DND-41 (cell line): Measurements from ENCODE around the gene DIRAS2.

ENCODE experiments used
- ATAC-seq: fragments of 200-7000 bp; cut with Tn5 transposase; 3 replicates; pipeline ENCODE4 v1.9.1; 2021; ENCODE audit warnings: low read depth; ENCODE audit not compliant: insufficient read depth
- DNase-seq: peaks from one replicate; pipeline ENCODE4 v3.0.0-alpha.2; 2020
- H2AFZ ChIP-seq: 2 replicates; pipeline ENCODE4 v1.6.0; 2012; ENCODE audit warnings: low read depth, low read length
- H3K27ac ChIP-seq: 2 replicates; pipeline ENCODE4 v1.5.1; 2012; ENCODE audit warnings: low read length, inconsistent platforms
- H3K27me3 ChIP-seq: fragments of 200-600 bp; sonication (generic); 2 replicates; pipeline ENCODE4 v1.6.0; 2012; ENCODE audit warnings: low read length, mild to moderate bottlenecking, inconsistent platforms; ENCODE audit not compliant: insufficient read depth, poor library complexity
- H3K36me3 ChIP-seq: 2 replicates; pipeline ENCODE4 v1.5.1; 2012; ENCODE audit warnings: low read length, inconsistent platforms; ENCODE audit not compliant: insufficient read depth
- H3K4me1 ChIP-seq: 2 replicates; pipeline ENCODE4 v1.5.1; 2012; ENCODE audit warnings: mild to moderate bottlenecking, low read length; ENCODE audit not compliant: insufficient read depth
- H3K4me2 ChIP-seq: 2 replicates; pipeline ENCODE4 v1.6.0; 2012; ENCODE audit warnings: mild to moderate bottlenecking, moderate library complexity, low read length, inconsistent platforms; ENCODE audit not compliant: insufficient read depth
- H3K4me3 ChIP-seq, 2 experiments: fragments of 200-600 bp in 1 of 2; shearing (Covaris generic) in 1 of 2; 2 replicates each; pipeline ENCODE4 v1.5.1; 2012 to 2016; ENCODE audit warnings: inconsistent platforms in 2 of 2, low read length in 2 of 2, mild to moderate bottlenecking in 2 of 2, low read depth in 1 of 2, moderate library complexity in 1 of 2
- H3K79me2 ChIP-seq: 2 replicates; pipeline ENCODE4 v1.6.0; 2012; ENCODE audit warnings: low read length, inconsistent platforms; ENCODE audit not compliant: insufficient read depth
- H3K9ac ChIP-seq: 2 replicates; pipeline ENCODE4 v1.6.0; 2012; ENCODE audit warnings: low read depth, mild to moderate bottlenecking, inconsistent platforms, low read length, moderate library complexity
- H3K9me3 ChIP-seq: 2 replicates; pipeline ENCODE4 v1.5.1; 2012; ENCODE audit warnings: low read length, moderate library complexity, mild to moderate bottlenecking, inconsistent platforms; ENCODE audit not compliant: insufficient read depth, severe bottlenecking
- H4K20me1 ChIP-seq: 2 replicates; pipeline ENCODE4 v1.6.0; 2012; ENCODE audit warnings: low read length; ENCODE audit not compliant: insufficient read depth
- EZH2 ChIP-seq: IDR thresholded peaks from 3 replicates; pipeline ENCODE4 v1.6.1; 2012; ENCODE audit warnings: borderline replicate concordance, low read depth, mild to moderate bottlenecking, moderate library complexity, low read length, inconsistent platforms; ENCODE audit not compliant: severe bottlenecking
- TF ChIP-seq, protein P1 (sequence below): IDR thresholded peaks from 2 replicates; pipeline ENCODE4 v1.5.1; 2012; ENCODE audit warnings: borderline replicate concordance, low read length, moderate library complexity, mild to moderate bottlenecking; ENCODE audit not compliant: poor library complexity, severe bottlenecking; ENCODE audit errors: extremely low read depth

DIRAS2 gene

GRCh38 chr9:90613502-90613901 lies 29.1 kb downstream of the DIRAS2 start:
- DNase-seq (no peak), ATAC-seq (no peak)
- Histone ChIP-seq H3K27me3 (no peaks in the 10 kb centered on the region), H3K9ac (no peak overlapping the region), H3K36me3 (no peaks in the 10 kb centered on the region), H4K20me1 (no peaks in the 10 kb centered on the region), H3K9me3 (no peaks in the 10 kb centered on the region), H3K4me3 (no peak overlapping the region), H3K4me1 (no peaks in the 10 kb centered on the region), H3K79me2 (no peaks in the 10 kb centered on the region), H2AFZ (no peak overlapping the region), H3K27ac (no peak overlapping the region), H3K4me2 (no peak overlapping the region)
- TF ChIP-seq, protein P1, sequence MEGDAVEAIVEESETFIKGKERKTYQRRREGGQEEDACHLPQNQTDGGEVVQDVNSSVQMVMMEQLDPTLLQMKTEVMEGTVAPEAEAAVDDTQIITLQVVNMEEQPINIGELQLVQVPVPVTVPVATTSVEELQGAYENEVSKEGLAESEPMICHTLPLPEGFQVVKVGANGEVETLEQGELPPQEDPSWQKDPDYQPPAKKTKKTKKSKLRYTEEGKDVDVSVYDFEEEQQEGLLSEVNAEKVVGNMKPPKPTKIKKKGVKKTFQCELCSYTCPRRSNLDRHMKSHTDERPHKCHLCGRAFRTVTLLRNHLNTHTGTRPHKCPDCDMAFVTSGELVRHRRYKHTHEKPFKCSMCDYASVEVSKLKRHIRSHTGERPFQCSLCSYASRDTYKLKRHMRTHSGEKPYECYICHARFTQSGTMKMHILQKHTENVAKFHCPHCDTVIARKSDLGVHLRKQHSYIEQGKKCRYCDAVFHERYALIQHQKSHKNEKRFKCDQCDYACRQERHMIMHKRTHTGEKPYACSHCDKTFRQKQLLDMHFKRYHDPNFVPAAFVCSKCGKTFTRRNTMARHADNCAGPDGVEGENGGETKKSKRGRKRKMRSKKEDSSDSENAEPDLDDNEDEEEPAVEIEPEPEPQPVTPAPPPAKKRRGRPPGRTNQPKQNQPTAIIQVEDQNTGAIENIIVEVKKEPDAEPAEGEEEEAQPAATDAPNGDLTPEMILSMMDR = no peak
- TF ChIP-seq EZH2 = no peak

DNA sequence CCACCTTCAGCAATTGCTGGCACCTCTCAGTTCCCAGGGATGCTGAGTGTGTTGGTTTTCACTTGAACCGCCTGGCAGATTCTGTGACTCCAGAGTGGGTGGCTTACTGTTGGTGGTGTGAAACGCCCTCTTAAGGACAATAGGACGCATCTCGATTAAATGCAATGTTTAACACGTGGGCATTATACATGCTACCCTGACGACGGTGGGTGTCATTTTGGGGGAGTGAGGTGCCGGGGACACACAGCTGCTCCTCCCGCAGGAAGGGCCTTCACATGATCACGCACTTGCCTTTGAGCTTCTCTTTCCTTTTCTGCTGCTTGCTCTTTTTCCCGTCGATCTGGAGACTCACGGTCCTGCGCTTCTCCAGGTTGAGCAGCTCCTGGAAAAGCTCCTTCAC lies 29.7 kb downstream of the DIRAS2 start:
- Histone ChIP-seq H3K79me2 (no peaks in the 10 kb centered on the region), H3K9ac (no peak overlapping the region), H3K4me2 (no peak overlapping the region), H2AFZ (no peak overlapping the region), H3K4me3 (no peak overlapping the region), H3K9me3 (no peaks in the 10 kb centered on the region), H3K27ac (no peak overlapping the region), H3K36me3 (no peaks in the 10 kb centered on the region), H4K20me1 (no peaks in the 10 kb centered on the region), H3K27me3 (no peaks in the 10 kb centered on the region), H3K4me1 (no peaks in the 10 kb centered on the region)
- ATAC-seq = no peak
- no peak for DNase-seq
- no peak for TF ChIP-seq EZH2
- TF ChIP-seq, protein P1 = no peak

GRCh38 chr9:90611568-90611967 lies 31.1 kb downstream of the DIRAS2 start:
- Histone ChIP-seq H3K4me1 (no peaks in the 10 kb centered on the region), H2AFZ (no peak overlapping the region), H3K9me3 (no peaks in the 10 kb centered on the region), H3K4me3 (no peak overlapping the region), H3K27me3 (no peaks in the 10 kb centered on the region), H3K79me2 (no peaks in the 10 kb centered on the region), H3K4me2 (no peak overlapping the region), H3K9ac (no peak overlapping the region), H3K36me3 (no peaks in the 10 kb centered on the region), H3K27ac (no peak overlapping the region), H4K20me1 (no peaks in the 10 kb centered on the region)
- TF ChIP-seq, protein P1 = no peak
- no peak for TF ChIP-seq EZH2
- DNase-seq (no peak), ATAC-seq (no peak)

DNA sequence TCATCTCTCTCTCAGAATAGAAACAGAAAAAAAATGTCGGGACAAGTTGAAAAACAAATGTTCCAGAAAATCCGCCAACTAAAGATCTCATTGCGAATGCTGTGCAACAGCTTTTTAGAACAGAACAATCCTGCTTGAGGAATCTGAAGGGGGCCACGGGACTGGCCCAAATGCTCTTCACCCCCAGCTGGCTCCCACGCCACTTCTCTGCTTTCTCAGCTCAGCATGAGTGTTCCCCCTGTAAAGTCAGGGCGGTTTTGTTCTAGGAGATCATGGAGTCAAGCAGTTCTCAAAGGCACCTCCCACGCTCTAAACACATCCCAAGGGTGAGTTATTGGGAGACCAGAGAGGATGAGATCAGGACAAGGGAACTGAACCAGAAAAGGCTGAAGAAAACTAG lies 31.5 kb downstream of the DIRAS2 start:
- Histone ChIP-seq H2AFZ (no peak overlapping the region), H3K4me2 (no peak overlapping the region), H3K27ac (no peak overlapping the region), H3K27me3 (no peaks in the 10 kb centered on the region), H4K20me1 (no peaks in the 10 kb centered on the region), H3K9me3 (no peaks in the 10 kb centered on the region), H3K79me2 (no peaks in the 10 kb centered on the region), H3K36me3 (no peaks in the 10 kb centered on the region), H3K4me3 (no peak overlapping the region), H3K9ac (no peak overlapping the region), H3K4me1 (no peaks in the 10 kb centered on the region)
- DNase-seq = no peak
- no peak for ATAC-seq
- TF ChIP-seq EZH2 = no peak
- TF ChIP-seq, protein P1 = no peak
